ENCODE data around the gene FGGY. TPM values are rescaled to one million over a fixed set of nuclear protein-coding genes. Genes with fewer than 3 reads are reported as not detected.
"Not testable (repeated sequence)": the region's sequence is repeated elsewhere in the genome, so short reads cannot be mapped to it uniquely, and the experiment has no call there.

FGGY gene
- total RNA-seq, 2 donors from 2014 or later: 12.2 to 17.4 TPM

GRCh38 chr1:59468828-59469428, 172.0 kb downstream of the FGGY start:
- Histone ChIP-seq H3K4me1 (no peaks in the 10 kb centered on the region), H3K27ac (no peak overlapping the region), H3K36me3 (replicated peaks in 1 of 2; ENCODE audit: insufficient read depth in 1 of 2, low read depth in 2 of 2) (no peaks in the 10 kb centered on the region), H3K27me3 (no peaks in the 10 kb centered on the region), H3K9me3 (no peaks in the 10 kb centered on the region), H3K4me3 (no peak overlapping the region)
- no peak for DNase-seq
- ATAC-seq: no peak
- TF ChIP-seq CTCF (IDR thresholded peaks at IDR 0.05): no peak
- TF ChIP-seq POLR2A (IDR thresholded peaks at IDR 0.05): no peak
- 89 to 100% methylated on average over 1 of the region's 1 CpG for WGBS, 2 donors
- intact Hi-C loops (cut with DNase I): no loop called here

- peaks cover 13% of the 10 kb centered on the region for H3K4me1 ChIP-seq
- H3K36me3 ChIP-seq (replicated peaks in 1 of 2; ENCODE audit: insufficient read depth in 1 of 2, low read depth in 2 of 2); intact Hi-C loops (cut with DNase I); DNase-seq; H3K27me3 ChIP-seq; H3K9me3 ChIP-seq; H3K4me3 ChIP-seq; H3K27ac ChIP-seq; ATAC-seq: not testable (repeated sequence)
- 95 to 99% methylated on average over 19 to 41 of the region's 43 CpGs for whole genome bisulfite sequencing, 2 donors
Measured at GRCh38 chr1:59471991-59472570, 175.2 kb downstream of the FGGY start.

GRCh38 chr1:59473831-59474230, 176.9 kb downstream of the FGGY start:
- Histone ChIP-seq H3K36me3 (replicated peaks in 1 of 2; ENCODE audit: insufficient read depth in 1 of 2, low read depth in 2 of 2) (no peaks in the 10 kb centered on the region), H3K4me3 (no peak overlapping the region), H3K9me3 (no peaks in the 10 kb centered on the region), H3K27ac (no peak overlapping the region), H3K27me3 (no peaks in the 10 kb centered on the region), H3K4me1 (peaks cover 13% of the 10 kb centered on the region)
- intact Hi-C loops (cut with DNase I): no loop called here
- WGBS, 2 donors: 96 to 98% methylated on average over 3 of the region's 3 CpGs
- DNase-seq (no peak), ATAC-seq (no peak)
- TF ChIP-seq POLR2A (IDR thresholded peaks at IDR 0.05) (no peak), CTCF (IDR thresholded peaks at IDR 0.05) (no peak)

GRCh38 chr1:59474496-59474895, 177.6 kb downstream of the FGGY start:
- 20 to 34% methylated on average over 2 of the region's 2 CpGs for WGBS, 2 donors
- Histone ChIP-seq H3K36me3 (replicated peaks in 1 of 2; ENCODE audit: insufficient read depth in 1 of 2, low read depth in 2 of 2) (no peaks in the 10 kb centered on the region), H3K4me3 (no peak overlapping the region), H3K27me3 (no peaks in the 10 kb centered on the region), H3K4me1 (peaks cover 13% of the 10 kb centered on the region), H3K9me3 (no peaks in the 10 kb centered on the region), H3K27ac (no peak overlapping the region)
- no peak for ATAC-seq
- TF ChIP-seq CTCF (IDR thresholded peaks at IDR 0.05) (no peak), POLR2A (IDR thresholded peaks at IDR 0.05) (no peak)
- intact Hi-C loops (cut with DNase I): no loop called here
- DNase-seq: no peak

- Histone ChIP-seq H3K27ac (no peak overlapping the region), H3K36me3 (replicated peaks in 1 of 2; ENCODE audit: insufficient read depth in 1 of 2, low read depth in 2 of 2) (no peaks in the 10 kb centered on the region), H3K4me3 (no peak overlapping the region), H3K27me3 (no peaks in the 10 kb centered on the region), H3K9me3 (no peaks in the 10 kb centered on the region), H3K4me1 (peaks cover 13% of the 10 kb centered on the region)
- ATAC-seq (no peak), DNase-seq (no peak)
- intact Hi-C loops (cut with DNase I): no loop called here
- WGBS, 2 donors: 93 to 96% methylated on average over 4 of the region's 4 CpGs
- TF ChIP-seq CTCF (IDR thresholded peaks at IDR 0.05): no peak
- TF ChIP-seq POLR2A (IDR thresholded peaks at IDR 0.05): no peak
Measured at GRCh38 chr1:59475737-59476136, 178.8 kb downstream of the FGGY start.

Measured in body of pancreas (tissue), 4 donors.